Measurements from ENCODE around the gene GPR152. TPM values are rescaled to one million over a fixed set of nuclear protein-coding genes. Genes with fewer than 3 reads are reported as not detected.

The GPR152 gene
- total RNA-seq, 2 experiments from 2014 or later: not detected

DNA sequence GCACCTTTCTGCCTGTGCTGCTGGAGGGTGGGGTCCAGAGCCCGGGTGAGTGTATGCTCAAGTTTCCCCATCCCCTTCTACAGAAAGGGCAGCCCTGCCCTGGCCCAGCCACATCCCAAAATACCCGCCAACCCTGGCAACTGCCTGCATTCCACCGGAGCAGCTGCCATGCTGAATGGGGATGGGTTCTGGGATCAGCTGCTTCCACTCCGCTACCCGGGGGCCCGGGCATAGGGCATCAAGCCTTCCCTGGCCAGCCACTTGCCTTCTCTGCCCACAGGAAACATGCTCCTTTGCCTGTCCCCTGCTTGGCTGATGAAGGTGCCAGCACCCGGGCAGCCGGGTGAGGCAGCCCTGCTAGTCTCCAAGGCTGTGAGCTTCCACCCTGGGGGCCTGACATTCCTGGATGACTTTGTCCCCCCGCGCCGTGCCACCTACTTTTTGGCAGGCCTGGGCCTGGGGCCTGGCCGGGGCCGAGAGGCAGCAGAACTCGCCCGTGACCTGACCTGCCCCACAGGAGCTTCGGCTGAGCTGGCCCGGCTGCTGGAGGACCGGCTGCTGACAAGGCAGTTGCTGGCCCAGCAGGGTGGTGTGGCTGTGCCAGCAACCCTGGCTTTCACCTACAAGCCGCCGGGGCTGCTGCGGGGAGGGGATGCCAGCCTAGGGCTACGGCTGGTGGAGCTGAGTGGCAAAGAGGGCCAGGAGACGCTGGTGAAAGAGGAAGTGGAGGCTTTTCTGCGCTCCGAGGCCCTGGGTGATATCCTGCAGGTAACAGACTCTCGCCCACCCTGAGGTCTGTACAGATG, 33.9 kb downstream of the GPR152 start:
- Histone ChIP-seq H2AFZ (ENCODE audit: low read length) (peak overlapping the region; percentile 6; the same call in 1 of the 2 replicates), H3K36me3 (ENCODE audit: insufficient read depth, low read length) (no peaks in the 10 kb centered on the region), H3K4me1 (ENCODE audit: insufficient read depth, low read length, poor library complexity, severe bottlenecking) (peaks cover 50% of the 10 kb centered on the region), H3K9me3 (ENCODE audit: low read length) (no peaks in the 10 kb centered on the region), H3K9me2 (ENCODE audit: insufficient read depth, low read length) (no peaks in the 10 kb centered on the region), H3K4me3 (ENCODE audit: low read depth, low read length, poor library complexity, severe bottlenecking) (peak overlapping the region; percentile 31), H4K20me1 (ENCODE audit: insufficient read depth, low read length) (no peaks in the 10 kb centered on the region), H3K4me2 (ENCODE audit: low read length) (peak overlapping the region; percentile 79), H3K27ac (ENCODE audit: low read depth, low read length, poor library complexity, severe bottlenecking) (no peak overlapping the region), H3K79me2 (ENCODE audit: insufficient read depth, low read depth, low read length) (no peaks in the 10 kb centered on the region)
- intact Hi-C loops (cut with micrococcal nuclease; ENCODE audit: unreplicated experiment): no loop called here
- TF ChIP-seq EZH2phosphoT487 (IDR thresholded peaks at IDR 0.05; ENCODE audit: borderline replicate concordance, low read depth, low read length): no peak
- TF ChIP-seq, protein P1, sequence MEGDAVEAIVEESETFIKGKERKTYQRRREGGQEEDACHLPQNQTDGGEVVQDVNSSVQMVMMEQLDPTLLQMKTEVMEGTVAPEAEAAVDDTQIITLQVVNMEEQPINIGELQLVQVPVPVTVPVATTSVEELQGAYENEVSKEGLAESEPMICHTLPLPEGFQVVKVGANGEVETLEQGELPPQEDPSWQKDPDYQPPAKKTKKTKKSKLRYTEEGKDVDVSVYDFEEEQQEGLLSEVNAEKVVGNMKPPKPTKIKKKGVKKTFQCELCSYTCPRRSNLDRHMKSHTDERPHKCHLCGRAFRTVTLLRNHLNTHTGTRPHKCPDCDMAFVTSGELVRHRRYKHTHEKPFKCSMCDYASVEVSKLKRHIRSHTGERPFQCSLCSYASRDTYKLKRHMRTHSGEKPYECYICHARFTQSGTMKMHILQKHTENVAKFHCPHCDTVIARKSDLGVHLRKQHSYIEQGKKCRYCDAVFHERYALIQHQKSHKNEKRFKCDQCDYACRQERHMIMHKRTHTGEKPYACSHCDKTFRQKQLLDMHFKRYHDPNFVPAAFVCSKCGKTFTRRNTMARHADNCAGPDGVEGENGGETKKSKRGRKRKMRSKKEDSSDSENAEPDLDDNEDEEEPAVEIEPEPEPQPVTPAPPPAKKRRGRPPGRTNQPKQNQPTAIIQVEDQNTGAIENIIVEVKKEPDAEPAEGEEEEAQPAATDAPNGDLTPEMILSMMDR (conservative IDR thresholded peaks at IDR 0.05; ENCODE audit: low read length): no peak
- POLR2A ChIA-PET: interaction anchor here (0.6 to 2.2 kb wide), 4 partner anchors 10 to 63 kb away, joined by 3 to 9 read pairs (median 6); partner anchors contain the start of gene PTPRCAP
- no peak for DNase-seq (ENCODE audit: low spot score)
- CTCF ChIA-PET (ENCODE audit: unreplicated experiment): no interaction called here
- no TSS peak for BruUV-seq (replicated peaks)

DNA sequence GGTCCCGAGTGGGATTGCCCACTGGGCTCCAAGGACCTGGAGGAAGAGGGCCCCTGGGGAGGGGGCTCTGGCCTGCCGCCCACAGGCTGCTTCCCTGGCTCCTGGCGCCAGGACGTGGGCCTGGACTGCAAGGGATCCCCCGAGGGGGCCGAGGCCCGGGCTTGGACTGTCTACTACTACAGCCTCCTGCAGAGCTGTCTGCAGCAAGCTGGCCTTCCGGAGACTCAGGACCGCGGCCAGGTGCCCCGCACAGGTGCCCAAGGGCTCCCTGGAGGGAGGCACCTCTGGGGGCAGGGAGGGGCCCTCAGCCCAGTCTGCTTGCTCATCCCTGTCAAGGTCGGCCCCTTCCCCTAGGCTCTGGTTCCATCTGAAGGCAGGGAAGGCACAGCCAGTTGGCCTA, 35.1 kb downstream of the GPR152 start:
- TF ChIP-seq, protein P1 (conservative IDR thresholded peaks at IDR 0.05; ENCODE audit: low read length): no peak
- no peak for TF ChIP-seq EZH2phosphoT487 (IDR thresholded peaks at IDR 0.05; ENCODE audit: borderline replicate concordance, low read depth, low read length)
- Histone ChIP-seq H3K9me3 (ENCODE audit: low read length) (no peaks in the 10 kb centered on the region), H4K20me1 (ENCODE audit: insufficient read depth, low read length) (no peaks in the 10 kb centered on the region), H3K36me3 (ENCODE audit: insufficient read depth, low read length) (no peaks in the 10 kb centered on the region), H3K9me2 (ENCODE audit: insufficient read depth, low read length) (no peaks in the 10 kb centered on the region), H3K79me2 (ENCODE audit: insufficient read depth, low read depth, low read length) (no peaks in the 10 kb centered on the region), H3K4me1 (ENCODE audit: insufficient read depth, low read length, poor library complexity, severe bottlenecking) (peaks cover 60% of the 10 kb centered on the region), H2AFZ (ENCODE audit: low read length) (no peak overlapping the region), H3K4me2 (ENCODE audit: low read length) (no peak overlapping the region), H3K27ac (ENCODE audit: low read depth, low read length, poor library complexity, severe bottlenecking) (no peak overlapping the region), H3K4me3 (ENCODE audit: low read depth, low read length, poor library complexity, severe bottlenecking) (no peak overlapping the region)
- ChIA-PET CTCF (ENCODE audit: unreplicated experiment) (no interaction called here), POLR2A (interaction anchor here (0.6 to 2.2 kb wide), 2 partner anchors 10 to 13 kb away, joined by 3 to 7 read pairs; no protein-coding TSS in a partner anchor)
- no TSS peak for BruUV-seq (replicated peaks)
- intact Hi-C loops (cut with micrococcal nuclease; ENCODE audit: unreplicated experiment): no loop called here
- no peak for DNase-seq (ENCODE audit: low spot score)
